Uterus (tissue), 4 donors: ENCODE measurements around the gene BCR. TPM values are rescaled to one million over a fixed set of nuclear protein-coding genes. Genes with fewer than 3 reads are reported as not detected.

Experiments used
- DNase-seq, 2 donors: peaks; one replicate each; pipeline ENCODE4 v3.0.0-alpha.2; 2019 to 2020
- H3K27ac ChIP-seq, 2 donors: fragments of 200-600 bp; sonication (generic); 1 replicate in 1 of 2; 2 replicates in 1 of 2; pipeline ENCODE4 v1.5.1; 2016 to 2018
- H3K27me3 ChIP-seq, 2 donors: fragments of 200-600 bp; sonication (generic); one replicate each; pipeline ENCODE4 v1.5.1; 2018 to 2019; ENCODE audit warnings: control low read depth in 1 of 2
- H3K36me3 ChIP-seq, 2 donors: fragments of 200-600 bp; sonication (generic); one replicate each; pipeline ENCODE4 v1.5.1; 2019; ENCODE audit warnings: control low read depth in 1 of 2
- H3K4me1 ChIP-seq, 2 donors: fragments of 200-600 bp; sonication (generic); one replicate each; pipeline ENCODE4 v1.5.1; 2018 to 2019; ENCODE audit warnings: control low read depth in 1 of 2
- H3K4me3 ChIP-seq, 2 donors: fragments of 200-600 bp; sonication (generic); 1 replicate in 1 of 2; 2 replicates in 1 of 2; pipeline ENCODE4 v1.5.1; 2018 to 2019; ENCODE audit warnings: mild to moderate bottlenecking in 1 of 2
- H3K9me3 ChIP-seq, 2 donors: fragments of 200-600 bp; sonication (generic); one replicate each; pipeline ENCODE4 v1.5.1; 2019; ENCODE audit warnings: control low read depth in 1 of 2
- CTCF ChIP-seq, 4 experiments: fragments of 200-600 bp in 2 of 4; fragments of 450-650 bp in 2 of 4; sonication (generic) in 2 of 4; IDR thresholded peaks; one replicate each; pipeline ENCODE4 v1.5.1; 2016 to 2019; ENCODE audit warnings: antibody characterized with exemption in 4 of 4, mild to moderate bottlenecking in 2 of 4, moderate library complexity in 1 of 4
- POLR2A ChIP-seq, 2 donors: fragments of 450-650 bp; IDR thresholded peaks; one replicate each; pipeline ENCODE4 v1.6.1; 2016; ENCODE audit warnings: antibody characterized with exemption in 2 of 2, mild to moderate bottlenecking in 1 of 2, moderate library complexity in 1 of 2
- intact Hi-C: fragments of 100-400 bp; cut with DNase I; formaldehyde crosslinking; loops from one replicate; pipeline ENCODE4 v1.15.1; 2023; ENCODE audit warnings: low total_unique reads
- total RNA-seq, 4 donors: library from RNA; depleted of rRNA in 3 of 4; stranded (reverse); fragments of >200 nt in 3 of 4; gene quantifications; one replicate each; pipeline versions ENCODE4 v1.1.0 to v1.2.4, GENCODE V29; 2014 to 2023
- donor health status: DM: yes; HTN: yes; CAD: no.

Gene BCR
- total RNA-seq, 4 donors from 2014 or later = 10.6 to 93.3 (median 28.3) TPM

- Histone ChIP-seq H3K9me3 (no peaks in the 10 kb centered on the region), H3K4me3 (no peak overlapping the region), H3K27ac (no peak overlapping the region), H3K27me3 (no peaks in the 10 kb centered on the region), H3K4me1 (no peaks in the 10 kb centered on the region), H3K36me3 (no peaks in the 10 kb centered on the region)
- DNase-seq = no peak
- TF ChIP-seq CTCF (IDR thresholded peaks at IDR 0.05) (no peak), POLR2A (IDR thresholded peaks at IDR 0.05) (no peak)
- intact Hi-C loops = loop anchor here (10.0 kb wide), 1 partner anchor 234 kb away; no protein-coding TSS in a partner anchor
Observed at GRCh38 chr22:23161029-23161428, 19.3 kb upstream of the BCR start.

GRCh38 chr22:23161574-23161973 is 18.7 kb upstream of the BCR start:
- Histone ChIP-seq H3K36me3 (no peaks in the 10 kb centered on the region), H3K9me3 (no peaks in the 10 kb centered on the region), H3K27me3 (no peaks in the 10 kb centered on the region), H3K4me3 (no peak overlapping the region), H3K4me1 (no peaks in the 10 kb centered on the region), H3K27ac (no peak overlapping the region)
- DNase-seq = no peak
- TF ChIP-seq POLR2A (IDR thresholded peaks at IDR 0.05) = no peak
- TF ChIP-seq CTCF (IDR thresholded peaks at IDR 0.05) = no peak
- intact Hi-C loops = loop anchor here (10.0 kb wide), 1 partner anchor 233 kb away; no protein-coding TSS in a partner anchor

GRCh38 chr22:23163665-23164064 is 16.6 kb upstream of the BCR start:
- Histone ChIP-seq H3K4me3 (no peak overlapping the region), H3K9me3 (no peaks in the 10 kb centered on the region), H3K36me3 (no peaks in the 10 kb centered on the region), H3K27ac (peak overlapping the region in 1 of 2 donors; percentile 36), H3K27me3 (no peaks in the 10 kb centered on the region), H3K4me1 (no peaks in the 10 kb centered on the region)
- intact Hi-C loops = loop anchor here (10.0 kb wide), 1 partner anchor 231 kb away; no protein-coding TSS in a partner anchor
- DNase-seq = peak; percentile 46 to 51
- TF ChIP-seq POLR2A (IDR thresholded peaks at IDR 0.05) = no peak
- no peak for TF ChIP-seq CTCF (IDR thresholded peaks at IDR 0.05)

- Histone ChIP-seq H3K4me1 (no peaks in the 10 kb centered on the region), H3K27ac (peak overlapping the region in 1 of 2 donors; percentile 36), H3K9me3 (no peaks in the 10 kb centered on the region), H3K27me3 (no peaks in the 10 kb centered on the region), H3K36me3 (no peaks in the 10 kb centered on the region), H3K4me3 (no peak overlapping the region)
- TF ChIP-seq CTCF (IDR thresholded peaks at IDR 0.05) (no peak), POLR2A (IDR thresholded peaks at IDR 0.05) (no peak)
- DNase-seq = no peak
- intact Hi-C loops = loop anchor here (10.0 kb wide), 1 partner anchor 231 kb away; no protein-coding TSS in a partner anchor
Observed at GRCh38 chr22:23164091-23164490, 16.2 kb upstream of the BCR start.

- no peak for DNase-seq
Observed at GRCh38 chr22:23166042-23166831, 14.1 kb upstream of the BCR start.

More at GRCh38 chr22:23166042-23166831, 14.1 kb upstream of the BCR start:
- intact Hi-C loops = loop anchor here (10.0 kb wide), 1 partner anchor 229 kb away; no protein-coding TSS in a partner anchor
- TF ChIP-seq POLR2A (IDR thresholded peaks at IDR 0.05) = no peak
- TF ChIP-seq CTCF (IDR thresholded peaks at IDR 0.05) = no peak
- Histone ChIP-seq H3K36me3 (no peaks in the 10 kb centered on the region), H3K4me1 (no peaks in the 10 kb centered on the region), H3K27ac (no peak overlapping the region), H3K9me3 (no peaks in the 10 kb centered on the region), H3K4me3 (no peak overlapping the region), H3K27me3 (no peaks in the 10 kb centered on the region)
